Measurements from ENCODE around the gene CEP126.

The CEP126 gene

DNA sequence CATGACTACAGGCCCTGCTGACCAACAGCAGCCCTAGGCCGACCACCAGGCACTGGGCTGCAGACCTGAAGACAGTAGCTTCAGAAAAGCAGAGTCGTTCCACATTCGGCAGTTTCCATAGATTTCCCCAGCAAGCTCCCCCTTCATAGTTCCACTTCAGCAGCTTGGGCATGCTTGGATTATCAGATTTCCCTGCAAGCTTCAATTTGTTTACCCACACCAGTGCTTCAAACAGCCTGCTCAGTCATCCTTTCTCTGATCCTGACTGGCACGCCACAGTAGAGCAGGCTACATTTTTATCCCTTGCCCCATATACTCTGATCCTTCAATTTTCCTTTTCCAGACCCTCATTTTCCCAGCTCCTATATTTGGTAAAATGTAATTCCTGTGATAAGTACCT is 81.3 kb downstream of the CEP126 start:
- FAIRE-seq (no peak), DNase-seq (ENCODE audit: insufficient read length) (no peak)
- TF ChIP-seq TAF1 (IDR thresholded peaks at IDR 0.05; ENCODE audit: borderline replicate concordance, low read depth, low read length) (no peak), POLR2A (IDR thresholded peaks at IDR 0.05; ENCODE audit: low read depth, low read length) (no peak), POLR2AphosphoS5 (IDR thresholded peaks at IDR 0.05; ENCODE audit: low read depth, low read length) (no peak)

DNA sequence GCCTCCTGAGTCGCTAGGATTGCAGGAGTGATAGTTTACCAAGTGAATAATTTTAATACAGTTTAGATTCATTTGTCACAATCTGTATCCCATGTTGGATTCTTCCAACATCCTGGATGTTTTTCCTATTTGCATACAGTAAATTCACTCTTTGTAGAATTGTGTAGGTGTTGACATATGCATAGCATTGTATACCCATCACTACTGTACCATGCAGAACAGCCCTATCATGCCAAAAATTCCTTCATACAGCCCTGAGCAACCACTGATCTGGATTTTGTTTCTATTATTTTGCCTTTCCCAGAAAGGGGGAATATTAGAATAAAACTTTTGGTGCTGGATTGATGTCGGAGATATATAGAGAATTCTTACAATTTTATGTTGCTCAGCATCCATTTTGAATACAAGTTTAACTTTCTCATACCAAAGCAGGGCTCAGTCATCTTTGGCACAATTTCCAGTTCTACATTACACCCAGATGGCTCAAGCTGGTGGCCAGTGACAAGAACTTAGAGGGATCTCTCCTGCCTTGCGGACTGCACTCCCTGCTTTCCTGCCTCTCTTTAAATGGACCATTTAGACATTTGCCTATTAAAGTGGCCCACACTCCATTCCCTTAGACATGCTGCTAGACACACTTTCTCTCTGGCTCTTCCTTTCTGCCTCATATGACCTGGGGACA is 87.0 kb downstream of the CEP126 start:
- FAIRE-seq (no peak), DNase-seq (ENCODE audit: insufficient read length) (no peak)
- TF ChIP-seq POLR2A (IDR thresholded peaks at IDR 0.05; ENCODE audit: low read depth, low read length) (no peak), TAF1 (IDR thresholded peaks at IDR 0.05; ENCODE audit: borderline replicate concordance, low read depth, low read length) (no peak), POLR2AphosphoS5 (IDR thresholded peaks at IDR 0.05; ENCODE audit: low read depth, low read length) (no peak)

DNA sequence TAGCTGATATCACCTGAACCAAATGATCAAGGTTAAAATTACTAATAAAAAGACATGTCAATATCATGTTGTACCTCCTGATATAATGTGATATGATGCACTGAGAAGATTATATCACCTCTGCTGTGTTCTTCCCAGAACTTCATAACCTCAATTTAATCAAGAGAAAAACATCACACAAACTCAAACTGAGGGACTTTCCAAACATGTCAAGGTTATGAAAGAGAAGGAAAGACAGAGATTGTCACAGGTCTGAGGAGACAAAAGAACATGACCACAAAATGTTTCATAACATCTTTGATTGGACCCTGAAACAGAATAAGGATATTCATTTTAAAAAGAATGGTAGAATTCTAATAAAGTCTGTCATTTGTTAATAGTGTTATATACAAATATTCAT is 89.4 kb downstream of the CEP126 start:
- no peak for DNase-seq (ENCODE audit: insufficient read length)
- FAIRE-seq = no peak
- no peak for TF ChIP-seq POLR2A (IDR thresholded peaks at IDR 0.05; ENCODE audit: low read depth, low read length)
- no peak for TF ChIP-seq TAF1 (IDR thresholded peaks at IDR 0.05; ENCODE audit: borderline replicate concordance, low read depth, low read length)

DNA sequence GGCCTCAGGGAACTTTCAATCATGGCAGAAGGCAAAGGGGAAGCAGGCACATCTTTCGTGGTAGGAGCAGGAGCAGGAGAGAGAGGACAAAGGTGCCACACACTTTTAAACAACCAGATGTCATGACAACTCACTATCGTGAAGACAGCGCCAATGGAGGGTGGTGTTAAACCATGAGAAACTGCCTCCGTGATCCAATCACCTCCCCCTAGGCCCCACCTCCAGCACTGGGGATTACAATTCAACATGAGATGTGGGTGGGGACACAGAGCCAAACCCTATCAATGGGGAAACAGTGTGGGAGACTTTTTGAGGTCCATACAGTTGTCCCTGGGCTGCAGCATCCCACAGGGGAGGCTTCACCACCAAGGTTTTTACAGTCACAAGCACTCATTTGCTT is 90.5 kb downstream of the CEP126 start:
- no peak for FAIRE-seq
- DNase-seq (ENCODE audit: insufficient read length) = no peak
- TF ChIP-seq TAF1 (IDR thresholded peaks at IDR 0.05; ENCODE audit: borderline replicate concordance, low read depth, low read length) (no peak), POLR2A (IDR thresholded peaks at IDR 0.05; ENCODE audit: low read depth, low read length) (no peak), POLR2AphosphoS5 (IDR thresholded peaks at IDR 0.05; ENCODE audit: low read depth, low read length) (no peak)

DNA sequence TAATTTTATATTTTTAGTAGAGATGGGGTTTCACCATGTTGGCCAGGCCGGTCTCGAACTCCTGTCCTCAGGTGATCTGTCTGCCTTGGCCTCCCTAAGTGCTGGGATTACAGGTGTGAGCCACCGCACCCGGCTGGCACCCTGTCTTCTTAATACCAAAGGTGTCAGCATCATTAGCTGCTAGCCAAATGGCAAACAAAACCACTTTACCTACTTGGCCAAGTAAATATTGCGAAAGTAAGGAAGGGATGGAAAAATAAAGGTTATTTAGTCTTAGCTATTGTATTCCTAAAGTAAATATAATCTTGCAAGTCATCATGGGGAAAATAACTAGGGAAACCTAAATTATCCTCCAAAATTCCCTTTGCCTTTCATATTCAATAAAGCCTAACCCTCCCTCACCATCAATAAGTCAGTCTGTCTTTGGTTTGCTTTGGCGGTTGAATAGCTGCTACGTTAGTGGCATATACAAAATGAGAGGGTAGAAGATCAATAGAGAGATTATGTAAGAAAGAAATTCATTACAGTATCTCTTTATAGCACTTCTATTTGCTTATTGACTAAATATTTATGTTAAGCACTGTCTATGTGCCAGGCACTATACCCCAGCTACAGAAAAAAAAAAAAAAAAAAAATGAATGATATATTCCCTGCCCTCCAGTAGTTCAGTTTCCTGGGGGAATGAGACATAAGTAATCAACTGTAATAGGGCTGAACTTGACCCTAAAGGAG is 92.2 kb downstream of the CEP126 start:
- no peak for FAIRE-seq
- no peak for DNase-seq (ENCODE audit: insufficient read length)
- TF ChIP-seq TAF1 (IDR thresholded peaks at IDR 0.05; ENCODE audit: borderline replicate concordance, low read depth, low read length) (no peak), POLR2A (IDR thresholded peaks at IDR 0.05; ENCODE audit: low read depth, low read length) (no peak), POLR2AphosphoS5 (IDR thresholded peaks at IDR 0.05; ENCODE audit: low read depth, low read length) (no peak)

DNA sequence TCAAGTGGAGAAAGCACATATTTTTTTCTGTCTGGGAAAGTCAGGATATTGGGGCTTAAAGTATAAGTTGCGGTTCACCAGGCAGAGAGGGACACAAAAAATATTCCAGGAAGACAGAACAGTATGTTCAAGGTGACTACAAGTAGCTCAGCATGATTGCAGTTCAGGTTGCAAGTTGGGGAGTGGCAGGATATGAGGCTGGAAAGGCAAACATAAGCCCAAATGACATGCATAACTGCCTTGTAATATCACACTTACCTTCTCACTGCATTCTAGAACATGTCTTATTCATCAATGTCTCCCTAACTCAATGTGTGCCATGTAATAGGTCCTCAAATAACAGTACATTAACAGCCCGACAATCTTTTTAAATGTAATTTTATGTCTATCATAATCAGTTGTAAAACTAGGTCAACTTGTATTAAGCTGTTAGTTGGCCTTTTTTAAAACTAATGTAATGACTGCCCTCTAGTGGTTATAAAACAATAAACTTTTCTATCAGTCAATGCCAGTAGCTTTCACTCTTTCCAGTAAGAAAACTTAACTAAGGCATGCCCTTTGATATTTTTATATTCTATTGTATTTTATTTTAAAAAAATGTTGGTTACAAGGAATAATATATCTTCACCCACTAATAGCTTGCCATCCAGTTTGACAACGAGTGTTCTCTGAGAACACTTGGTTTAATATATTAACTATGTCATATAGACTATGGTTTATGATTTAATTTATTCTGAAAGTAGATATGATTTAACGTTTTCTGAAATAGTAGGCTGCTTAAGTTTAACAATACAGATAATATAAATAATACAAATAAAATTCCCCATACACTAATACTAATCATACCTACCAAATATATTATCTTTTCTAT is 93.0 kb downstream of the CEP126 start:
- TF ChIP-seq POLR2A (IDR thresholded peaks at IDR 0.05; ENCODE audit: low read depth, low read length) (no peak), TAF1 (IDR thresholded peaks at IDR 0.05; ENCODE audit: borderline replicate concordance, low read depth, low read length) (no peak), POLR2AphosphoS5 (IDR thresholded peaks at IDR 0.05; ENCODE audit: low read depth, low read length) (no peak)
- FAIRE-seq = peak; percentile 83
- no peak for DNase-seq (ENCODE audit: insufficient read length)

DNA sequence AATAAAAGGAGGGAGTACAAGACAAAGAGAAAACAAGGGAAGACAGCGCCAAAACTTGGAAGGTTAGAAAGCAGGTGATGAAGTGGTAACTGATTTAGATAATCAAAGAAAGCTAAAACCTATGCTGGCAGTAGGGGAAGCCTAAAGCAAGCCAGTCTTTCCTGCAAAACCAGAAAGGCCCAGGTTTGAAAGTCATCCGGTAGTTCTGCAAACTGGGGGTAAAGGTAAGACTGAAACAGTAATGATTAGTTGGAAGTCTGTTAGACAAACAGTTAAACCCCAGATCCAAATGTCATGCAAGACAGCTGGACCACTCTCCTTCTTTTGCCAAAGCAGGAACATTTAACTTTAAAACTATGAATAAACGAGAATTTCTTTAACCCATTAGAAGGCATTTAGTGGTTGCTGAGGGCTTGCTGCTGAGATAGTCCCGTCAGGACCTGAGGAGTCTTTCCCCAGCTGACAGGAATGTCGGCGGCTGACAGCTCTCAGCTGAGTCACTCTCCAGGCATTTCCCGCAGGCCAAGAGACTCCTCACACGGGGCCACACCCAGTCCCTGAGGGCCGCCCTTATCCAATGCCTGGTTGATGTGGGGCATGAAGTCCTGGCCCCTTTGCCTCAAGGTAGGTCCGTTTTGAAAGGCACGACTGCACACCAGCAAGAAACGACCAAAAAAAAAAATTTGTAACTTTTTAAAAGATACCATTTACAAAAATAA is 96.1 kb downstream of the CEP126 start:
- FAIRE-seq = no peak
- TF ChIP-seq TAF1 (IDR thresholded peaks at IDR 0.05; ENCODE audit: borderline replicate concordance, low read depth, low read length) = no peak
- TF ChIP-seq POLR2A (IDR thresholded peaks at IDR 0.05; ENCODE audit: low read depth, low read length) = no peak
- no peak for TF ChIP-seq POLR2AphosphoS5 (IDR thresholded peaks at IDR 0.05; ENCODE audit: low read depth, low read length)
- no peak for DNase-seq (ENCODE audit: insufficient read length)

DNA sequence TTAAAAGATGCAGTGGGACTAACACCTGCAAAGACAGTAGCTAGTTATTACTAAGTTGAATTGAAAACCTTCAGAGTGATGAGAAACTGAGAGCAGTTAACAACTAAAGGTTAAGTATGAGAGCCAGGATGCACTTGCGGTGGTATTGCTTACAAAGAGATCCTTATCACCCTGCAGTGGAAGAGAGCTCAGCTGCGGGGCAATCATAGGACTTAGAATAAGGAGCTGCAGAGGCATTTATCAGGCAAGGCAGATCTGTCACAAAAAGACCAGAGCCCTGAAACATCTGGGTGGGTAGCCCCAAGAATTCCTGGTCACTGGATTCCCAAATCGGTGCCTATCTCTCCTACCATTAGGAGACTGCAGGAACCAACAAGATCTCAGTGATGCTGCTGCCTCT is 98.1 kb downstream of the CEP126 start:
- DNase-seq (ENCODE audit: insufficient read length) (no peak), FAIRE-seq (no peak)
- TF ChIP-seq POLR2AphosphoS5 (IDR thresholded peaks at IDR 0.05; ENCODE audit: low read depth, low read length) = no peak
- TF ChIP-seq TAF1 (IDR thresholded peaks at IDR 0.05; ENCODE audit: borderline replicate concordance, low read depth, low read length) = no peak
- no peak for TF ChIP-seq POLR2A (IDR thresholded peaks at IDR 0.05; ENCODE audit: low read depth, low read length)

DNA sequence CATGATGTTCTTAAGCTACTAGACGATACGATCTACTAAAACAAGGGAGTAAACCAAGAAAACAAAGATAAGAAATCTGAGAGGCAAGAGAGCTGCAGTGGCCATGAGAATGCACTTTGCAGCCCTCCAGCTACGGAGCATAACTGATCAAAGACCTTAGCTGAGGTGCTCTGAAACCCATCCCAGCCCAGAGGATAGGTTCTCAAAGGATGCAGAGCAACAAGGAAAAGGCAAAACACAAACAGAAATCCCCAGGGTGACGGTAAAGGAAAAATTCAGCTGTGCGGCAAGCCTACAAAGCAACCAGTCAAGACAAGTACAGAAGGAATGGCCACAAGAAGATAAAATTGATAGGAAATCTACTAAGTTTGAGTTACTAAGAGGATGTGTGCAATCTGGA is 99.9 kb downstream of the CEP126 start:
- TF ChIP-seq POLR2A (IDR thresholded peaks at IDR 0.05; ENCODE audit: low read depth, low read length) = no peak
- no peak for TF ChIP-seq POLR2AphosphoS5 (IDR thresholded peaks at IDR 0.05; ENCODE audit: low read depth, low read length)
- no peak for TF ChIP-seq TAF1 (IDR thresholded peaks at IDR 0.05; ENCODE audit: borderline replicate concordance, low read depth, low read length)
- DNase-seq (ENCODE audit: insufficient read length) (no peak), FAIRE-seq (no peak)

DNA sequence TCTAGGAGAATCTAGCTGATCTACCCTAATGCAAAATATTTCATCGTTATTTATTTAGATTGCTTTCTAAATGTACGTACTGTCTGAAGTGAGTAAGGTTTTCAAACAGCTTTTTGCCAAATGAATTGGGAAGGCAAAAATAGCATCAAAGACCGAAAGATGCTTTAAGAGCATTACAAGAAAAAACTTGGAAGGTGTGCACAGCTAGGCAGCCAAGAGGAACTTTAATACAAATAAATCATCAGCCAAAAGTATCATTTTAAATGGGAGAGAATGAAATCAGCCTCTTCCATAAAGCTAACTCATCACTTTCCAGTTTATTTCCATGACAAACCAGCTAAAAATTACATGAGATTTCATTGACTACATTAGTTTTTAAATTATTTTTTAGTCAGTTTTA is 102.2 kb downstream of the CEP126 start:
- FAIRE-seq (no peak), DNase-seq (ENCODE audit: insufficient read length) (no peak)
- TF ChIP-seq POLR2A (IDR thresholded peaks at IDR 0.05; ENCODE audit: low read depth, low read length) (no peak), TAF1 (IDR thresholded peaks at IDR 0.05; ENCODE audit: borderline replicate concordance, low read depth, low read length) (no peak), POLR2AphosphoS5 (IDR thresholded peaks at IDR 0.05; ENCODE audit: low read depth, low read length) (no peak)

DNA sequence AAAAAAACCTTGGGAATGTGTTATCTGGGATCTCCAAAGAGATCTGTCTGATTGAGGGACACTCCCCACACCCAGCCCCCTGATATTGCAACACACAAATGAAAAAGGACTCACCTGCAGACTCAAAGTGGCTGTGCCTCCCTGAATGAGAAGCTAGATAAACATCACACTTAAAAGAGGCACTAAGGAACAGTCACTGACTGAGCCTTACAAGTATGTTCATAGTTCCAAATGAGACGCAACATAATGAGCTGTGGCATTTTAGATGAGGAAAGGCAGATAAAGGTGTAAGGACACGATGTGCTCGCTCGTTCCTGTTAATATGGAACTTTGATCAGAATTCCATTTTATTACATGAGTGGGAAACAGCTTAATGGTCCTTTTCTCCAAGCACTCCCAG is 111.4 kb downstream of the CEP126 start:
- no peak for FAIRE-seq
- DNase-seq (ENCODE audit: insufficient read length) = no peak
- no peak for TF ChIP-seq POLR2A (IDR thresholded peaks at IDR 0.05; ENCODE audit: low read depth, low read length)
- TF ChIP-seq POLR2AphosphoS5 (IDR thresholded peaks at IDR 0.05; ENCODE audit: low read depth, low read length) = no peak
- no peak for TF ChIP-seq TAF1 (IDR thresholded peaks at IDR 0.05; ENCODE audit: borderline replicate concordance, low read depth, low read length)

Measured in GM12892 (cell line).